Measurements from ENCODE around the gene MINAR1. TPM values are rescaled to one million over a fixed set of nuclear protein-coding genes. Genes with fewer than 3 reads are reported as not detected.

MINAR1 gene
- total RNA-seq, 1 experiment from 2014 or later: 0.22 TPM

DNA sequence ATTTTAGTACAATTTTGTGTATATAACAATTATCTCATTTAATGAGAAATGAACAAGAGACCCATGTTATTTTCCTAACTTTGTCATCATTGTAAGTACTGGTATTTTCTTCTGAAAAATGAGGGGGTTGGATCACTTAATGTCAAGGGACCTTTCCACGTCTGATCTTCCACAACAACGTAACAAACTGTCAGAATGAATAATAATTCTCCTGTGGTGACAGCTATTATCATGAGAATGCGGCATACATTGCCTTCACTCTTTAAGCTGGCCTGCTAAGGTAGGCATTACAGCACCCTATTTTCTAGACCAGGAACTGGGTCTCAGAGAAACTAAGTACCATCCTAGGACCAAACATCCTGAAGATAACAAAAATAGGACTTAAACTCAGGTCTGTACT lies 31.5 kb upstream of the MINAR1 start:
- DNase-seq (no peak), ATAC-seq (no peak)
- CTCF ChIA-PET: no interaction called here
- no peaks in the 10 kb centered on the region for H3K36me3 ChIP-seq (ENCODE audit: low read depth, low read length)
- H3K4me3 ChIP-seq (ENCODE audit: low read length): no peak overlapping the region
- H3K9me2 ChIP-seq (replicated peaks; ENCODE audit: low read length): no peaks in the 10 kb centered on the region
- H3K27ac ChIP-seq (ENCODE audit: low read length): no peak overlapping the region
- H2AFZ ChIP-seq (ENCODE audit: low read length): no peak overlapping the region
- POLR2A ChIA-PET (ENCODE audit: unreplicated experiment): no interaction called here
- intact Hi-C loops (cut with micrococcal nuclease): no loop called here
- H3K9me3 ChIP-seq (ENCODE audit: low read length): no peaks in the 10 kb centered on the region
- H3K9ac ChIP-seq (ENCODE audit: low read length): no peak overlapping the region
- H3K4me1 ChIP-seq (ENCODE audit: insufficient read depth, low read length): no peaks in the 10 kb centered on the region
- BruUV-seq (replicated peaks): no TSS peak
- no peaks in the 10 kb centered on the region for H3K79me2 ChIP-seq (ENCODE audit: low read length)
- H3K27me3 ChIP-seq (ENCODE audit: low read length): no peaks in the 10 kb centered on the region
- TF ChIP-seq, protein P1, sequence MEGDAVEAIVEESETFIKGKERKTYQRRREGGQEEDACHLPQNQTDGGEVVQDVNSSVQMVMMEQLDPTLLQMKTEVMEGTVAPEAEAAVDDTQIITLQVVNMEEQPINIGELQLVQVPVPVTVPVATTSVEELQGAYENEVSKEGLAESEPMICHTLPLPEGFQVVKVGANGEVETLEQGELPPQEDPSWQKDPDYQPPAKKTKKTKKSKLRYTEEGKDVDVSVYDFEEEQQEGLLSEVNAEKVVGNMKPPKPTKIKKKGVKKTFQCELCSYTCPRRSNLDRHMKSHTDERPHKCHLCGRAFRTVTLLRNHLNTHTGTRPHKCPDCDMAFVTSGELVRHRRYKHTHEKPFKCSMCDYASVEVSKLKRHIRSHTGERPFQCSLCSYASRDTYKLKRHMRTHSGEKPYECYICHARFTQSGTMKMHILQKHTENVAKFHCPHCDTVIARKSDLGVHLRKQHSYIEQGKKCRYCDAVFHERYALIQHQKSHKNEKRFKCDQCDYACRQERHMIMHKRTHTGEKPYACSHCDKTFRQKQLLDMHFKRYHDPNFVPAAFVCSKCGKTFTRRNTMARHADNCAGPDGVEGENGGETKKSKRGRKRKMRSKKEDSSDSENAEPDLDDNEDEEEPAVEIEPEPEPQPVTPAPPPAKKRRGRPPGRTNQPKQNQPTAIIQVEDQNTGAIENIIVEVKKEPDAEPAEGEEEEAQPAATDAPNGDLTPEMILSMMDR (conservative IDR thresholded peaks at IDR 0.05; ENCODE audit: low read depth, low read length): no peak
- TF ChIP-seq EZH2phosphoT487 (IDR thresholded peaks at IDR 0.05; ENCODE audit: borderline replicate concordance, low read length) (no peak), EZH2 (IDR thresholded peaks at IDR 0.05; ENCODE audit: low read length, unreplicated experiment) (no peak)
- no peaks in the 10 kb centered on the region for H4K20me1 ChIP-seq (ENCODE audit: low read length)
- H3K4me2 ChIP-seq (ENCODE audit: low read length): no peak overlapping the region
- no peaks in the 10 kb centered on the region for H3F3A ChIP-seq (ENCODE audit: low read length, unreplicated experiment)

DNA sequence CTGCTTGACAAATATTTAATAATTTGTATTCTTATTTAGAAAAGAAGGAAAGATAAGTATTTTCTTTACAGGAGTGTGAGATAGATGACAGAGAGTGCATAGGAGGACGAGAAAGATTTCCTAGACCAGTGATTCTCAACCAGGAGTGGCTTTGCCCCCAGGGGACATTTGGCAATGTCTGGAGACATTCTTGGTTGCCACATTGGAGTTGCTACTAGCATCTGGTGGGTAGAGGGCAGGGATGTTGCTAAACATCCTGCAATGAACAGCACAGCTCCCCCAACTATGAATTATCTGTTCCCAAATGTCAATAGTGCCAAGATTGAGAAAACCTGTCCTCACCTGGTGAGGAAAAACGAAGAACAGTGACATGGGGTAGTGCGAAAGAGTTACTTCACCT lies 30.8 kb upstream of the MINAR1 start:
- H3K4me3 ChIP-seq (ENCODE audit: low read length): no peak overlapping the region
- ChIA-PET POLR2A (ENCODE audit: unreplicated experiment) (no interaction called here), CTCF (no interaction called here)
- H3K4me2 ChIP-seq (ENCODE audit: low read length): no peak overlapping the region
- no peaks in the 10 kb centered on the region for H3K79me2 ChIP-seq (ENCODE audit: low read length)
- H3K4me1 ChIP-seq (ENCODE audit: insufficient read depth, low read length): no peaks in the 10 kb centered on the region
- intact Hi-C loops (cut with micrococcal nuclease): no loop called here
- H3F3A ChIP-seq (ENCODE audit: low read length, unreplicated experiment): no peaks in the 10 kb centered on the region
- no TSS peak for BruUV-seq (replicated peaks)
- no peaks in the 10 kb centered on the region for H3K36me3 ChIP-seq (ENCODE audit: low read depth, low read length)
- no peaks in the 10 kb centered on the region for H4K20me1 ChIP-seq (ENCODE audit: low read length)
- H3K9ac ChIP-seq (ENCODE audit: low read length): no peak overlapping the region
- no peak overlapping the region for H3K27ac ChIP-seq (ENCODE audit: low read length)
- H3K27me3 ChIP-seq (ENCODE audit: low read length): no peaks in the 10 kb centered on the region
- DNase-seq (no peak), ATAC-seq (no peak)
- H3K9me3 ChIP-seq (ENCODE audit: low read length): no peaks in the 10 kb centered on the region
- no peaks in the 10 kb centered on the region for H3K9me2 ChIP-seq (replicated peaks; ENCODE audit: low read length)
- TF ChIP-seq EZH2phosphoT487 (IDR thresholded peaks at IDR 0.05; ENCODE audit: borderline replicate concordance, low read length) (no peak), EZH2 (IDR thresholded peaks at IDR 0.05; ENCODE audit: low read length, unreplicated experiment) (no peak)
- TF ChIP-seq, protein P1 (conservative IDR thresholded peaks at IDR 0.05; ENCODE audit: low read depth, low read length): no peak
- no peak overlapping the region for H2AFZ ChIP-seq (ENCODE audit: low read length)

DNA sequence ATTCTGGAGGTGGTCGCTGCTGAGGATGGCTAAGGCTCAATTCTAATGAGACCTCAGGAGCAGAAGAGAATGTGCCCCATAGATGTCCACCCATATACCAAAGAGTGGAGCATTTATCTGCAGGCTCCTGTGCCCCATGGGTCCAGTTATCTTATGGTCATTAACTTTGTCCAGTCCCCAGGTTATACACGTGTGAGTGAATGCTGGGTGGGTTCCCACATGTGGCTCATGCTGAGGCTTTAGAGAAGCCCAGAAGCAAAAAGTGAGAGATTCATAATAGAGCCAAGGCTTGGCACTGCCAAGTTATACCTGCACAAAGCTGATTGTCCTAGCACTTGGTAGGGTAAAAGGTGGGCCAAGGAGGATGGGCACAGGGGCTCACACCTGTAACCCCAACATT lies 30.0 kb upstream of the MINAR1 start:
- TF ChIP-seq EZH2phosphoT487 (IDR thresholded peaks at IDR 0.05; ENCODE audit: borderline replicate concordance, low read length): no peak
- TF ChIP-seq, protein P1 (conservative IDR thresholded peaks at IDR 0.05; ENCODE audit: low read depth, low read length): no peak
- no peak for TF ChIP-seq EZH2 (IDR thresholded peaks at IDR 0.05; ENCODE audit: low read length, unreplicated experiment)
- no peak overlapping the region for H2AFZ ChIP-seq (ENCODE audit: low read length)
- ChIA-PET CTCF (no interaction called here), POLR2A (ENCODE audit: unreplicated experiment) (no interaction called here)
- no peaks in the 10 kb centered on the region for H4K20me1 ChIP-seq (ENCODE audit: low read length)
- no TSS peak for BruUV-seq (replicated peaks)
- H3K27ac ChIP-seq (ENCODE audit: low read length): no peak overlapping the region
- no peaks in the 10 kb centered on the region for H3K79me2 ChIP-seq (ENCODE audit: low read length)
- DNase-seq: no peak
- no peaks in the 10 kb centered on the region for H3K36me3 ChIP-seq (ENCODE audit: low read depth, low read length)
- intact Hi-C loops (cut with micrococcal nuclease): no loop called here
- H3K4me1 ChIP-seq (ENCODE audit: insufficient read depth, low read length): no peaks in the 10 kb centered on the region
- ATAC-seq: no peak
- no peaks in the 10 kb centered on the region for H3F3A ChIP-seq (ENCODE audit: low read length, unreplicated experiment)
- H3K4me3 ChIP-seq (ENCODE audit: low read length): no peak overlapping the region
- H3K9me3 ChIP-seq (ENCODE audit: low read length): no peaks in the 10 kb centered on the region
- H3K4me2 ChIP-seq (ENCODE audit: low read length): no peak overlapping the region
- H3K9me2 ChIP-seq (replicated peaks; ENCODE audit: low read length): no peaks in the 10 kb centered on the region
- H3K9ac ChIP-seq (ENCODE audit: low read length): no peak overlapping the region
- H3K27me3 ChIP-seq (ENCODE audit: low read length): no peaks in the 10 kb centered on the region

Measured in PC-3 (cell line).